Measurements from ENCODE around the gene SMAD7.

SMAD7 gene

GRCh38 chr18:48950536-48951447 lies at the start of gene SMAD7:
Gene SMAD7 (minus strand): TSS chr18:48950965. CDS start chr18:48950424, 541 bp downstream.
- DNase-seq: no peak

GRCh38 chr18:48999569-48999968 lies 48.8 kb upstream of the SMAD7 start:
- no peak for DNase-seq

- peak; percentile 86 to 91 for DNase-seq
Observed at GRCh38 chr18:48997985-48998831, 47.4 kb upstream of the SMAD7 start.

GRCh38 chr18:48997681-48997984 lies 46.9 kb upstream of the SMAD7 start:
- DNase-seq: no peak

GRCh38 chr18:48996901-48997463 lies 46.2 kb upstream of the SMAD7 start:
- DNase-seq: peak in 1 of 2 experiments; percentile 43

- DNase-seq: no peak
Observed at GRCh38 chr18:48996041-48996440, 45.3 kb upstream of the SMAD7 start.

GRCh38 chr18:48994926-48995835 lies 44.4 kb upstream of the SMAD7 start:
- DNase-seq: no peak

GRCh38 chr18:48994044-48994651 lies 43.4 kb upstream of the SMAD7 start:
- peak in 1 of 2 experiments; percentile 11 for DNase-seq

- DNase-seq: no peak
Observed at GRCh38 chr18:48993586-48993985, 42.8 kb upstream of the SMAD7 start.

- DNase-seq: no peak
Observed at GRCh38 chr18:48992791-48993555, 42.2 kb upstream of the SMAD7 start.

GRCh38 chr18:48992133-48992532 lies 41.4 kb upstream of the SMAD7 start:
- DNase-seq: no peak

- DNase-seq: no peak
Observed at GRCh38 chr18:48991676-48992075, 40.9 kb upstream of the SMAD7 start.

GRCh38 chr18:48991319-48991660 lies 40.5 kb upstream of the SMAD7 start:
- DNase-seq: no peak

- DNase-seq: peak; percentile 11 to 31
Observed at GRCh38 chr18:48990481-48991318, 39.9 kb upstream of the SMAD7 start.

GRCh38 chr18:48989304-48990303 lies 38.8 kb upstream of the SMAD7 start:
- DNase-seq: no peak

GRCh38 chr18:48988508-48989303 lies 37.9 kb upstream of the SMAD7 start:
- no peak for DNase-seq

GRCh38 chr18:48987821-48988220 lies 37.1 kb upstream of the SMAD7 start:
- DNase-seq: no peak

Data from SW 1271 (cell line).